Esophagus squamous epithelium (tissue), 4 donors: ENCODE data around the gene PRR12.

Experiments
- POLR2A ChIP-seq, 4 donors: fragments of 450-650 bp; IDR thresholded peaks; one replicate each; pipeline ENCODE4 v1.6.1; 2017; ENCODE audit warnings: antibody characterized with exemption in 4 of 4, mild to moderate bottlenecking in 4 of 4, moderate library complexity in 3 of 4
- TF ChIP-seq, protein P1 (sequence below), 6 experiments: fragments of 450-650 bp in 4 of 6; fragments of 200-600 bp in 2 of 6; sonication (generic) in 2 of 6; IDR thresholded peaks; one replicate each; pipeline ENCODE4 v1.5.1; 2016 to 2019; ENCODE audit warnings: antibody characterized with exemption in 6 of 6, mild to moderate bottlenecking in 4 of 6, moderate library complexity in 4 of 6

DNA sequence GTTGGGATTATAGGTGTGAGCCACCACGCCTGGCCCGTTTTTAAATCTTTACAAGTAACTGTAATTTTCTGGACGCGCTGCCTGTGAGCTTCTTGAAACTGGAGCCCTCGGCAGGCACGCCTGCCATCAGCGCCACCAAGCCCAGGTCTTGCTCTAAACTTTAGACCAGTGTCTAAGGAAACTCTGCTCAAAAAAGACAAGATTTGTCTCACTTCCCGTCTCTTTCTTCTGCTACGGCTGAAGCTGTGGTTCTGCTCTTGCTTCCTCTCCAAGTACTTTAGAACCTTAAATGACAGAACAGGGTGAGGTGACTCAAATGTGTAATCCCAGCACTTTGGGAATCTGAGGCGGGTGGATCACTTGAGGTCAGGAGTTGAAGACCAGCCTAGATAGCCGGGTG, 38.2 kb upstream of the PRR12 start:
- TF ChIP-seq, protein P1, sequence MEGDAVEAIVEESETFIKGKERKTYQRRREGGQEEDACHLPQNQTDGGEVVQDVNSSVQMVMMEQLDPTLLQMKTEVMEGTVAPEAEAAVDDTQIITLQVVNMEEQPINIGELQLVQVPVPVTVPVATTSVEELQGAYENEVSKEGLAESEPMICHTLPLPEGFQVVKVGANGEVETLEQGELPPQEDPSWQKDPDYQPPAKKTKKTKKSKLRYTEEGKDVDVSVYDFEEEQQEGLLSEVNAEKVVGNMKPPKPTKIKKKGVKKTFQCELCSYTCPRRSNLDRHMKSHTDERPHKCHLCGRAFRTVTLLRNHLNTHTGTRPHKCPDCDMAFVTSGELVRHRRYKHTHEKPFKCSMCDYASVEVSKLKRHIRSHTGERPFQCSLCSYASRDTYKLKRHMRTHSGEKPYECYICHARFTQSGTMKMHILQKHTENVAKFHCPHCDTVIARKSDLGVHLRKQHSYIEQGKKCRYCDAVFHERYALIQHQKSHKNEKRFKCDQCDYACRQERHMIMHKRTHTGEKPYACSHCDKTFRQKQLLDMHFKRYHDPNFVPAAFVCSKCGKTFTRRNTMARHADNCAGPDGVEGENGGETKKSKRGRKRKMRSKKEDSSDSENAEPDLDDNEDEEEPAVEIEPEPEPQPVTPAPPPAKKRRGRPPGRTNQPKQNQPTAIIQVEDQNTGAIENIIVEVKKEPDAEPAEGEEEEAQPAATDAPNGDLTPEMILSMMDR (IDR thresholded peaks at IDR 0.05): no peak
- no peak for TF ChIP-seq POLR2A (IDR thresholded peaks at IDR 0.05)
